ENCODE results near the gene PPP2R1A.

The PPP2R1A gene

DNA sequence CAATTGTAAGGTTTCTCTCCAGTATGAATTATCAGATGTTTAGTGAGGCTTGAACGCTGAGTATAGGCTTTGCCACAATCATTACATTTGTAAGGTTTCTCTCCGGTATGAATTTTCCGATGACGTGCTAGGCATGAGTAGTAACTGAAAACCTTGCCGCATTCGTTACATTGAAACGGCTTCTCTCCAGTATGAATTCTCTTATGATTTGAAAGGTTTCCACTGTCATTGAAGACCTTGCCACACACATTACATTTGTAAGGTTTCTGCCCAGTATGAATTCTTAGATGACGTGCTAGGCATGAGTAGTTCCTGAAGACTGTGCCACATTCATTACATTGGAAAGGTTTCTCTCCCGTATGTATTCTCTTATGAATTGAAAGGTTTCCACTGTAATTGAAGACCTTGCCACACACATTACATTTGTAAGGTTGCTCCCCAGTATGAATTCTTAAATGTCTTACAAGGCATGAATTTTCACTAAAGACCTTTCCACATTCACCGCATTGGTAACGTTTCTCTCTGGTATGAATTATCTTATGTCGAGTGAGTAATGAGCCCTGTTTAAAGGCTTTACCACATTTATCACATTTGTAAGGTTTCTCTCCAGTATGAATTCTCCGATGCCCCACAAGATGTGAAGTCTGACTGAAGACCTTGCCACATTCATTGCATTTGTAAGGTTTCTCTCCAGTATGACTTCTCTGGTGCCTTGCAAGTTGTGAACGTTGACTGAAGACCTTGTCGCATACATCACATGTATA, 34.1 kb upstream of the PPP2R1A start:
- Histone ChIP-seq H3K27ac (ENCODE audit: low read length) (no peak overlapping the region), H4K20me1 (ENCODE audit: insufficient read depth, low read length) (no peaks in the 10 kb centered on the region), H3K79me2 (ENCODE audit: low read length) (no peaks in the 10 kb centered on the region), H3K9ac (ENCODE audit: low read length) (no peak overlapping the region), H2AFZ (ENCODE audit: low read depth, low read length) (no peak overlapping the region), H3K4me1 (ENCODE audit: low read length) (no peaks in the 10 kb centered on the region), H3K36me3 (replicated peaks; ENCODE audit: low read depth, low read length) (peaks cover 2% of the 10 kb centered on the region), H3K4me3 (ENCODE audit: low read length) (no peak overlapping the region), H3K27me3 (ENCODE audit: low read depth, low read length) (no peaks in the 10 kb centered on the region), H3K4me2 (ENCODE audit: low read length) (no peak overlapping the region), H3K9me3 (ENCODE audit: insufficient read depth, low read length) (peaks cover 45% of the 10 kb centered on the region)
- no peak for TF ChIP-seq EZH2phosphoT487 (IDR thresholded peaks at IDR 0.05; ENCODE audit: low read depth)
- TF ChIP-seq, protein P1, sequence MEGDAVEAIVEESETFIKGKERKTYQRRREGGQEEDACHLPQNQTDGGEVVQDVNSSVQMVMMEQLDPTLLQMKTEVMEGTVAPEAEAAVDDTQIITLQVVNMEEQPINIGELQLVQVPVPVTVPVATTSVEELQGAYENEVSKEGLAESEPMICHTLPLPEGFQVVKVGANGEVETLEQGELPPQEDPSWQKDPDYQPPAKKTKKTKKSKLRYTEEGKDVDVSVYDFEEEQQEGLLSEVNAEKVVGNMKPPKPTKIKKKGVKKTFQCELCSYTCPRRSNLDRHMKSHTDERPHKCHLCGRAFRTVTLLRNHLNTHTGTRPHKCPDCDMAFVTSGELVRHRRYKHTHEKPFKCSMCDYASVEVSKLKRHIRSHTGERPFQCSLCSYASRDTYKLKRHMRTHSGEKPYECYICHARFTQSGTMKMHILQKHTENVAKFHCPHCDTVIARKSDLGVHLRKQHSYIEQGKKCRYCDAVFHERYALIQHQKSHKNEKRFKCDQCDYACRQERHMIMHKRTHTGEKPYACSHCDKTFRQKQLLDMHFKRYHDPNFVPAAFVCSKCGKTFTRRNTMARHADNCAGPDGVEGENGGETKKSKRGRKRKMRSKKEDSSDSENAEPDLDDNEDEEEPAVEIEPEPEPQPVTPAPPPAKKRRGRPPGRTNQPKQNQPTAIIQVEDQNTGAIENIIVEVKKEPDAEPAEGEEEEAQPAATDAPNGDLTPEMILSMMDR (IDR thresholded peaks at IDR 0.05; ENCODE audit: low read depth, low read length) = no peak

DNA sequence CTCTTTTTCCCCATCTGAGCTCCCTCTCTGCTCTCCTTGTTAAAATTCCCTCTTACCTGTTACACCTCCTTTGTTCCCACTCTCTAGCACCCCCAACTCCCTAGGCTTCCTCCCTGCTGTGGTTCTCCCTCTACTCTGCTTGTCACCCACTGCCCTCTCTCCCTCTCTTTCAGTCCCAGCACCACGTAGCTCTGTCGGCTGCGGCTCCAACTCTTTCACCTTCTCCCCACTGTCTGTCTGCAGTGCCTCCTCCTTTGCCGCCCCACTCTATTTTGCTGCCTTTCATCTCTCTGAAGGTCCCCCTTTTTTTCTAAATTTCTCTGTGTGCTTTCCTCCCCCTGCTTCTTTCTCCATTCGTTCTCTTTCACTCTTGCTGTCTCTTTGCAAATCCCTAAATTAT, 19.5 kb upstream of the PPP2R1A start:
- H3K9me3 ChIP-seq (ENCODE audit: insufficient read depth, low read length) = peaks cover 18% of the 10 kb centered on the region; the same call in 1 of the 2 replicates
- no peaks in the 10 kb centered on the region for H3K27me3 ChIP-seq (ENCODE audit: low read depth, low read length)
- H3K4me1 ChIP-seq (ENCODE audit: low read length) = no peaks in the 10 kb centered on the region
- no peak overlapping the region for H3K4me3 ChIP-seq (ENCODE audit: low read length)
- TF ChIP-seq, protein P1 (IDR thresholded peaks at IDR 0.05; ENCODE audit: low read depth, low read length) = no peak
- no peak for TF ChIP-seq EZH2phosphoT487 (IDR thresholded peaks at IDR 0.05; ENCODE audit: low read depth)
- H4K20me1 ChIP-seq (ENCODE audit: insufficient read depth, low read length) = no peaks in the 10 kb centered on the region
- H3K79me2 ChIP-seq (ENCODE audit: low read length) = no peaks in the 10 kb centered on the region
- H3K9ac ChIP-seq (ENCODE audit: low read length) = no peak overlapping the region
- no peak overlapping the region for H3K4me2 ChIP-seq (ENCODE audit: low read length)
- no peak overlapping the region for H3K27ac ChIP-seq (ENCODE audit: low read length)
- H3K36me3 ChIP-seq (replicated peaks; ENCODE audit: low read depth, low read length) = no peaks in the 10 kb centered on the region
- no peak overlapping the region for H2AFZ ChIP-seq (ENCODE audit: low read depth, low read length)

DNA sequence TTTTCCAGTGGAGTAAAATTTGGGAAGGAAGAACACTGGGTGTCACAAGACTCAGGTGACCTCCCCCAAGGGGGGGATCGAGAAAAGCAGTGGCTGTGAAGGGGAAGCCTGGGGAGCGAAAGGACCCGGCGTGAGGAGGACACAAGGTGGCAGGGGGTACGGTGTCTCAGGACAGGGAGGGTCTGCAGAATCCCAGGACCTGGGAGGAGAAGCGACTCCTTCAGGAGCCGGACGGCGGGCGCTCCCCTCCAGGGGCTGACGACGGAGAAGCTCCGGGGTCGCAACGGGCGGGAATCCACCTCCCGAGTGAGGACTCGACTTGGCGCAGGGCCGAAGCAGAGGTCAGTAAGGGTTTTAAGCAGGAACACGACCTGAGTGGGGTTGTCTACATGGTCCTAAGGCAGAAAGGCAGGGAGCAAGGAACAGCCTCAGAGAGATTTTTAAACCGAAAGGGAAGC, 19.0 kb upstream of the PPP2R1A start:
- Histone ChIP-seq H3K9ac (ENCODE audit: low read length) (no peak overlapping the region), H3K4me2 (ENCODE audit: low read length) (no peak overlapping the region), H3K36me3 (replicated peaks; ENCODE audit: low read depth, low read length) (no peaks in the 10 kb centered on the region), H3K4me1 (ENCODE audit: low read length) (no peaks in the 10 kb centered on the region), H3K27me3 (ENCODE audit: low read depth, low read length) (no peaks in the 10 kb centered on the region), H3K9me3 (ENCODE audit: insufficient read depth, low read length) (peaks cover 18% of the 10 kb centered on the region; the same call in 1 of the 2 replicates), H3K79me2 (ENCODE audit: low read length) (no peaks in the 10 kb centered on the region), H4K20me1 (ENCODE audit: insufficient read depth, low read length) (no peaks in the 10 kb centered on the region), H3K4me3 (ENCODE audit: low read length) (no peak overlapping the region; the same call in 1 of the 2 replicates), H3K27ac (ENCODE audit: low read length) (no peak overlapping the region), H2AFZ (ENCODE audit: low read depth, low read length) (no peak overlapping the region)
- TF ChIP-seq EZH2phosphoT487 (IDR thresholded peaks at IDR 0.05; ENCODE audit: low read depth) = no peak
- TF ChIP-seq, protein P1 (IDR thresholded peaks at IDR 0.05; ENCODE audit: low read depth, low read length) = no peak

DNA sequence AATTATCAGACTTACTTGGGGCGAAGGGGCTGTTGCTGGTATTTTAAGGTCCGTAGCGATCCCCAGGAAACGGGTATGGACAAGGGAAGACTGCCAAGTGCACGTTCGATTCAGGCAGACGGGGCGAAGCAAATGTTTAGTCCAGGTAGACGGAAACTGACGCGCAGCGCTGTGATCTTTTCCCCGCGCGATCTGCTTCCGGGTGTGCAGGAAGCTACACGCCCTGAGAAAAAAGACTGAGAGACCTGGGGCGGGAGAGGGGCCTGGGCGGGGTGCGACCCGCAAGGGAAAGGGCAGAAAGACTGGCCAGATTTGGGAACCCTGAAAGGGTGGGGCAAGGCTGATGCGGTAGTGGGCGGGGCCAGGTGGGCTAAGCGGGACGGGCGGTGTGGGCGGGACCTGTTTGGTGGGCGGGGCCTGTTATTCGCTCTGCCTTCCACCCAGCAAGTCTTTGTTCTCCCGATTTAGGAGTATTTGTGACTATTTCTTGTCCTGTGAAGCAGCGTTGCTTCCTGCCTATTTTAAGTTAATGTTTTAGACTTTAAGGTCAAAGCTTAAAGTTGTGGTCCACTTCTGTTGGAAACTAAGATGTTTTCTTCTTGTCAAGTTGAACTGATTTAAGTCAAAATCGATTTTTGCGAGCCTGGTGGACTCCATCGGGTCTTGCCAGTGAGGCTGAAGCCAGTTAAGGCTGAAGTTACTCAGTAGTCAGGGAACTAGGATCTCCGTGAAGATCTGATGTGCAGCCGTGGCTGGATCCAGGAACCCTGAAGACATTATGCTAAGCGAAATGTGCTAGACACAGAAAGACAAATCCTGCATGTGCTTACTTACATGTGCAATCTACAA, 18.3 kb upstream of the PPP2R1A start, which contains the start of gene ZNF836:
Gene ZNF836 (minus strand): TSS at position 301 of the 849 bp plus-strand sequence. CDS start 3,549 bp downstream, outside the sequence.
- Histone ChIP-seq H3K27ac (ENCODE audit: low read length) (no peak within 1 kb of the TSS), H3K4me3 (ENCODE audit: low read length) (peak within 1 kb of the TSS; percentile 28; the same call in 1 of the 2 replicates), H3K4me1 (ENCODE audit: low read length) (no peaks in the 10 kb centered on the region), H3K9me3 (ENCODE audit: insufficient read depth, low read length) (peaks cover 18% of the 10 kb centered on the region; the same call in 1 of the 2 replicates), H4K20me1 (ENCODE audit: insufficient read depth, low read length) (no peaks in the 10 kb centered on the region), H3K4me2 (ENCODE audit: low read length) (no peak within 1 kb of the TSS), H3K27me3 (ENCODE audit: low read depth, low read length) (no peaks in the 10 kb centered on the region), H3K9ac (ENCODE audit: low read length) (no peak within 1 kb of the TSS), H3K79me2 (ENCODE audit: low read length) (no peaks in the 10 kb centered on the region), H2AFZ (ENCODE audit: low read depth, low read length) (no peak within 1 kb of the TSS), H3K36me3 (replicated peaks; ENCODE audit: low read depth, low read length) (no peaks in the 10 kb centered on the region)
- TF ChIP-seq EZH2phosphoT487 (IDR thresholded peaks at IDR 0.05; ENCODE audit: low read depth) = no peak
- TF ChIP-seq, protein P1 (IDR thresholded peaks at IDR 0.05; ENCODE audit: low read depth, low read length) = no peak

Measured in OCI-LY3 (cell line).